HG02610 (cell line): ENCODE measurements around the gene CD84.
A peak's percentile ranks its signal among the peaks of the same experiment; 100 is the strongest.
"Not testable (repeated sequence)": the region's sequence is repeated elsewhere in the genome, so short reads cannot be mapped to it uniquely, and the experiment has no call there.

ENCODE experiments used
- ATAC-seq: cut with Tn5 transposase; IDR thresholded peaks from one replicate; pipeline ENCODE4 v1.9.1; 2021; ENCODE audit warnings: mild to moderate bottlenecking, moderate library complexity; ENCODE audit not compliant: unreplicated experiment

CD84 gene

DNA sequence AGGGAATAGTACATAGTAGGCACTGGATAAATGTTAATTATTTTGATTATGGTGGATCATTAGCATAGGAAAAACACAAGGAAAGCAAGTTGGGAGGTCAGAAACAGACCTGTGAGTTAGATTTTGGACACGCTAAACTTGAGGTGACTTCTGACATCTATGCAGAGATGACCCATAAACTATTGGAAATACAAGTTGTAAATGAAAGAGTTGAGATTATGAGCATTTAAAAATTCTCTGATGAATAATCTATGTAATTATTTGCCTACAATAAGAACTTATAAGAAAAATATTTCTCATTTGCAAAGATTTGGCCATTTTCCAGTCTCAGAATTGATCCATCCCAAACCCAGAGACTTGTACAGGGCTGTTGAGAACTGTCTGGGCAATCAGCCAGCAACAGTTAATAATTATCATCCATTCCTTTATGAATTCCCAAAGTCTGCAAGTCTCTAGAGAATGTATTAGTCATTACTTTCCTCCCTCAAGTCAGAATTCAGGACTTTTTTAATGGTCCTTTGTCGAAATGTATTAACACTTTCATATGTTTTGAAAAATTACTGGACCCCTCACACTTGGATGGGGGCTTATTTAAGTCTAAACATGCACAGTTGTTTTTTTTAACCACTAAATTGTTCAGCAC is 36.9 kb downstream of the CD84 start:
- no peak for ATAC-seq

- ATAC-seq = no peak
Observed at GRCh38 chr1:160541622-160542302, 37.5 kb downstream of the CD84 start.

DNA sequence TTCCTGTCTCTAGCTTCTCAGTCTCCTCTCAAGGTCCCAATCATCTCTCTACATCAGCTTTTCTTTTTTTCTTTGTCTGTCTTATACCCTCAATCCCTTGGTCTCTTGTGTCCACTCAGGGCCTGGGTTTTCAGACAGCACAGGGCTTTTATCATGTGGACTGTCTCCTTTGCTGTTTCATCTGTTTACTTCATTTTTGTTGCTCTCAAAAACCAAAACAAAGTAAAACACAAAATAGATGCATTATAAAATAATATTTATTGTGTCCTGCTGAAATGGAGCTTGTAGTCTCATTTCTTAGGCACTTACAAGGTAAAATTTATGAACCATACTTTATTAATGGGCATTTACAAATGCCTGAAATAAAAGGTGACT is 38.5 kb downstream of the CD84 start:
- ATAC-seq = no peak

DNA sequence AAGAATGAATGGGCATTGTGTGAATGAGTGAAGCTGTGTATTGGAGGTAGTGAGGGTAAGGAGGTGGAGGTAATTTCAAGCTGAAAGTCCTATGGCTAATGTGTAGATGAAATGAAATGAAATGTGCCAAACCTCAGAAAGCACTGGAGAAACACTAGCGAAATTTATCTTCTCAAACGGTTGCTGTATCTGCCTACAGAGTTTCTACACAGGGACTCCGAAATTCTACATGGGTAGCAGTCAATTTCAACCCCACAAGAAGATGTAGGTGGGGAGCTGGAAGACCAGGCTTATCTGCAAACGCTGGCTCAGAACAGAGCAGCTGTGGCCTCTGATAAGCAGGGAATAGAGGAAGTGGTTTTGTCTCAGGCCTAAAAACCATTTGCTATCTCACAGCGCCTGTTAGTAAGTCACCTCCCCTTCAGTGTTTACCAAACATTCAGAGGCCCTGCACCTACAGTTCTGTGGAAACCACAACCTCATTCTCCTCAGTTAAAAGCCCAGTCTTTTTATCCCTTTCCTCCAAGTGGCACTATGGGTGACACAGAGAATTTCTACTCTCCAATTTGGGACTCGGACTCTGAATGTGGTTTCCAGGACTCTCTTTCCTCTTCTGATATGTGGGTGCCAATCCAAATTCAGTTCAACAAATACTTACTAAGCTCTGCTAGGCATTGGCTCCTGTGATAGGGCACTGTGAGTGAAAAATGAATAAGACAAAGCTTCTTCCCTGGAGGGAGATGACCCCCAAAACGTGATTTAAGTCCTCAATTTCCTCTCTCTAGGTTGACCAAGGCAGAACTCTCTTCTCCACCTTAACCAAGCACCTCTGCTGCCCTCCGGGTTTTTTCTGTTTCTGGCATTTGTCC is 39.1 kb downstream of the CD84 start:
- peak; percentile 93 for ATAC-seq

- ATAC-seq = no peak
Observed at GRCh38 chr1:160539684-160539989, 39.7 kb downstream of the CD84 start.

DNA sequence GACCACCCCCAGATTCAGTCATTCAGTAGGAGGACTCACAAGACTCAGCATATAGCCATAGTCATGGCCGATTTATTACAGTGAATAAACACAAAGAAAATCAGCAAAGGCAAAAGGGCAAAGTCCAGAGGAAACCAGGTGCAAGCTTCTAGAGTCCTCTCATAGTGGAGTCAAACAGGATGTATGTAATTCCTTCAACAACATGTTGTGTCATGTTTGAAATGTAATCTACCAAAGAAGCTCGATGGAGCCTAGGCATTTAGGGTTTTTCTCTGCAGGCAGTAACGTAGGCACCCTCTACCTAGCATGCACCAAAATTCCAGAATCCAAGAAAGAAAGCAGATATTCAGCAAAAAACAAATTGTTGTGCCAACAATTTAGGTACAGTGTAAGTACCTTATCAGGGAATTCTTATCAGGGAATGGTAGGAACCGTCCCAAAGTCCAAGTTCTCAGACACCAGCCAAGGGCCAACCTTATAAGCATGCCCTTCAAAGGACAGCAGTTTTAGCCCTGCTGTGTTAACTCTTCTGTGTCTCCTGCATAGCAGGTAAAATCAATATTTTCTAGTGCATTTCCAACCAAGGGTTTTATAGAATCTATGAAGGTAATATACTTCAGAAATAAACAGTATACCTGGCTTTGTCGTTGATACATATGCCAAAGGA is 40.2 kb downstream of the CD84 start:
- ATAC-seq = no peak

DNA sequence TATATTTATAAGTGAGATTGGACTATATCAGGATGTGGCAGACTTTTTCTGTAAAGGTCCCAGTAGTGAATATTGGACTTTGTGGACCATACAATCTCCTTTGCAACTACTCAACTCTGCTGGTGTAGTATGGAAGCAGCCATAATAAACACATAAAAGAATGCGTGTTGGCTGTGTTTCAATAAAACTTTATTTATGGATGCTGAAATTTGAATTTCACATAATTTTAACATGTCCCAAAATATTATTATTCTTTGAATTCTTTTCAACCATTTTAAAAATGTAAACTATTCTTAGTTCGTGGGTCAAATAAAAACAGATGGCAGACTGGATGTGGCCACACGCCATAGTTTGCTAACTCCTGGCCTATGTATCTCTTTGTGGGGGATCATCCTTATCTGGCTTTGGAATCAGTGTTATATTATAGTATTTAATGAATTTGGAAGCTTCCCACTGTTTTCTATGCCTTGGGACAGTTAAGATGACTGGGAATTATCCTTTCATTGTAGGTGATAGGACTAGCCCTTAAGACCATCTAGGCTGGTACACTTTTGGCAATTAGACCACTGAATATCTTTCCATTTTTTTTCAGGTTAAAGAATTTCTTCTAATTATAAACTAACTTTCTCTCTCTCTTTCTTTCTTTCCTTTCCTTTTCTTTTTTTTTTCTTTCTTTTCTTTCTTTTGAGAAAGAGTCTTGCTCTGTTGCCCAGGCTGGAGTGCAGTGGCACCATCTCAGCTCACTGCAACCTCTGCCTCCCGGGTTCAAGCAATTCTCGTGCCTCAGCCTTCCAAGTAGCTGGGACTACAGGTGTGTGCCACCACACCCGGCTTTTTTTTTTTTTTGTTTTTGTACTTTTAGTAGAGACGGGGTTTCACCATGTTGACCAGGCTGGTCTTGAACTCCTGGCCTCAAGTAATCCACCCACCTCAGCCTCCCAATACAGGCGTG is 41.3 kb downstream of the CD84 start:
- ATAC-seq = no peak

DNA sequence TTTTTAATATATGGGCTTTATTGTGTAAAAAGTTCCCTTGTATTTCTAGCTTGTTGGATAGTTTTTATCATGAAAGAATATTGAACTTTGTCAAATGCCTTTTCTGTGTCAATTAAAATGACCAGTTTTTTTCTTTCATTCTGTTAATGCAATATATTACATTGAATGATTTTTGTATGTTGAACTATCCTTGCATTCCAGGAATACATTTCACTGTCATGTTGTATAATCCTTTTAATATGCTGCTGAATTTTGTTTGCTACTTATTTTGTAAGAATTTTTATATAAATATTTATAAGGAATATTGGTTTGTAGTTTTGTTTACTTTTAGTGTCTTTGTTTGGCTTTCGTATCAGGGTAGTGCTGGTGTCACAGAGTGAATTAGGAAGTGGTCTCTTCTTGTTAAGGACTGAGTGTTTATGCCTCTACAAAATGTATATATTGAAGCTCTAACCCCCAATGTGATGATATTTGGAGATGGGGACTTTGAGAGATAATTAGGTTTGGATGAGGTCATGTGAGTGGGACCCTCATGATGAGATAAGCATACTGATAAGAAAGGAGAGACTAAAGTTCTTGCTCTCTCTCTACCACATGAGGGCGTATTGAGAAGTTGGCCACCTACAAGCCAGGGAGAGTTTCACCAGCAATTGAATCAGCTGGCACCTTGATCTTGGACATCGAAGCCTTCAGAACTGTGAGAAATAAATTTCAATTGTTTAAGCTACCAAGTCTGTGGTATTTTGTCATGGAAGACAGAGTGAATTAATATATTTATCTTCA is 44.3 kb downstream of the CD84 start:
- ATAC-seq = no peak

GRCh38 chr1:160532557-160532813 is 46.8 kb downstream of the CD84 start:
- not testable (repeated sequence) for ATAC-seq

DNA sequence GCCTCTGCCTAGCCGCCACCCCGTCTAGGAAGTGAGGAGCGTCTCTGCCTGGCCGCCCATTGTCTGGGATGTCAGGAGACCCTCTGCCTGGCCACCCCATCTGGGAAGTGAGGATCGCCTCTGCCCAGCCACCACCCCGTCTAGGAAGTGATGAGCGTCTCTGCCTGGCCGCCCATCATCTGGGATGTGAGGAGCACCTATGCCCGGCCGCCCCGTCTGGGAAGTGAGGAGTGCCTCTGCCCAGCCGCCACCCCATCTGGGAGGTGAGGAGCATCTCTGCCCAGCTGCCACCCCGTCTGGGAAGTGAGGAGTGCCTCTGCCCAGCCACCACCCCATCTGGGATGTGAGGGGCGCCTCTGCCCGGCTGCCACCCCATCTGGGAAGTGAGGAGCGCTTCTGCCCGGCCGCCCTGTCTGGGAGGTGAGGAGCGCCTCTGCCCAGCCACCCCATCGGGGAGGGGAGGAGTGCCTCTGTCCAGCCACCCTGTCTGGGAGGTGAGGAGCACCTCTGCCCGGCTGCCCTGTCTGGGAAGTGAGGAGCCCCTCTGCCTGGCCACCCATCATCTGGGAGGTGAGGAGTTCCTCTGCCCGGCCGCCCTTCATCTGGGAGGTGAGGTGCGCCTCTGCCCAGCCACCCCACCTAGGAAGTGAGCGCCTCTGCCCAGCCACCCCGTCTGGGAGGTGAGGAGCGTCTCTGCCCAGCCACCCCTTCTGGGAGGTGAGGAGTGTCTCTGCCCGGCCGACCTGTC is 47.3 kb downstream of the CD84 start:
- ATAC-seq = not testable (repeated sequence)

DNA sequence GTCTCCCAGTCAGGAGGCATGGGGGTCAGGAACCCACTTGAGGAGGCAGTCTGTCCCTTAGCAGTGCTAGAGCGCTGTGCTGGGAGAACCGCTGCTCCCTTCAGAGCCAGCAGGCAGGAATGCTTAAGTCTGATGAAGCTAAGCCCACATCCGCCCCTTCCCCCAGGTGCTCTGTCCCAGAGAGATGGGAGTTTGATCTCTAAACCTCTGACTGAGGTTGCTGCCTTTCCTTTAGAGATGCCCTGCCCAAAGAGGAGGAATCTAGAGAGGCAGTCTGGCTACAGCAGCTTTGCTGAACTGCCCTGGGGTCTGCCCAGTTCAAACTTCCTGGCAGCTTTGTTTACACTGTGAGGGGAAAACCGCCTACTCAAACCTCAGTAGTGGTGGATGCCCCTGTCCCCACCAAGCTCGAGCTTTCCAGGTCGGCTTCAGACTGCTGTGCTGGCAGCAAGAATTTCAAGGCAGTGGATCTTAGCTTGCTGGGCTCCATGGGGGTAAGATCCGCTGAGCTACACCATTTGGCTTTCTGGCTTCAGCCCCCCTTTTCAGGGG is 49.8 kb downstream of the CD84 start:
- ATAC-seq = not testable (repeated sequence)

GRCh38 chr1:160523789-160524188 is 55.5 kb downstream of the CD84 start:
- ATAC-seq = not testable (repeated sequence)

GRCh38 chr1:160522622-160523345 is 56.5 kb downstream of the CD84 start, which contains the start of gene SLAMF6:
TSS of gene SLAMF6 (minus strand) at chr1:160523255. CDS start at chr1:160523192, 63 bp downstream.
- ATAC-seq = peak; percentile 47

DNA sequence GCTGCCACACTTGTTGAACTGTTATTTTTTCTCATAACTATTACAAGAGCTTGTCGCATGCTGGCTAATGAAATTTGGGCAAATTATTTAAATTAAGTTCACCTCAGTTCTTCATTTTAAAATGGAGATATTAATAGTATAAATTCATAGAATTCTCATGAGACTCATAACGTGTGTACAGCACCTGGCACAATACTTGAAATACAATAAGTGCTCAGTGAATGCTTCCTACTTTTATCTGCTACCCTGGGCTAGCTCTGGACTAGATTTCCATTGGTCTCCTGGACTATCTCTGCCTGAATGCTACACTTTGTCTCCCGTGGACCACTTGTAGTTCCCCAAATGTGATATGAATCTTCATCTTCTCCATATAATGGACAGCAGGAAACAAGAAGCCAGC is 57.2 kb downstream of the CD84 start:
- no peak for ATAC-seq

GRCh38 chr1:160521554-160521953 is 57.7 kb downstream of the CD84 start:
- no peak for ATAC-seq

DNA sequence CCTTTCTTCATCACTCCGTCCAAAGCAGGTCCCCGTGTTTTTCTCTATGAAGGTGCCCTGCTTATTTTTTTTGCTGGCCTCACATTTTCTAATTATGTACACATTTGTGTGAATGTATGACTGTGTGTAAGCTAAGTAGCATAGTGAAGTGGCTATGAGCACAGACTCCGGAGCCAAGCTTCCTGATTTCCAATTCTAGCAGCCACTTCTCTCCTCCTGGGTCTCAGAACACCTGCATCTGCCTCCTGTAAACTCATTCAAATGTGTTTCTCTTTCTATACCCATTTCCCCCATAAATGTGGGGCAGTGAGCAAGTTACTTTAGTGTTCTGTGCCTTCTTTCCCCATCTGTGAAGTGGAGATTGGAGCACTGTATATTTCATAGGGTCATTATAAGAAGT is 58.3 kb downstream of the CD84 start:
- no peak for ATAC-seq

- no peak for ATAC-seq
Observed at GRCh38 chr1:160520582-160520981, 58.7 kb downstream of the CD84 start.
